SU-DHL-6 (cell line): Measurements from ENCODE around the gene C13orf46.

Source experiments
- EZH2phosphoT487 ChIP-seq: fragments of 200-600 bp; sonication (generic), shearing (Covaris generic); conservative IDR thresholded peaks from 2 replicates; pipeline ENCODE4 v1.6.1; 2018; ENCODE audit warnings: mild to moderate bottlenecking, antibody characterized with exemption, low read length, moderate library complexity, mixed read lengths
- TF ChIP-seq, protein P1 (sequence below): fragments of 200-600 bp; sonication (generic); IDR thresholded peaks from one replicate; pipeline ENCODE4 v1.5.1; 2017; ENCODE audit warnings: antibody characterized with exemption, mild to moderate bottlenecking, low read length, moderate library complexity; ENCODE audit not compliant: insufficient read depth, poor library complexity, severe bottlenecking

GRCh38 chr13:113999618-113999910 is 25.7 kb upstream of the C13orf46 start:
- TF ChIP-seq, protein P1, sequence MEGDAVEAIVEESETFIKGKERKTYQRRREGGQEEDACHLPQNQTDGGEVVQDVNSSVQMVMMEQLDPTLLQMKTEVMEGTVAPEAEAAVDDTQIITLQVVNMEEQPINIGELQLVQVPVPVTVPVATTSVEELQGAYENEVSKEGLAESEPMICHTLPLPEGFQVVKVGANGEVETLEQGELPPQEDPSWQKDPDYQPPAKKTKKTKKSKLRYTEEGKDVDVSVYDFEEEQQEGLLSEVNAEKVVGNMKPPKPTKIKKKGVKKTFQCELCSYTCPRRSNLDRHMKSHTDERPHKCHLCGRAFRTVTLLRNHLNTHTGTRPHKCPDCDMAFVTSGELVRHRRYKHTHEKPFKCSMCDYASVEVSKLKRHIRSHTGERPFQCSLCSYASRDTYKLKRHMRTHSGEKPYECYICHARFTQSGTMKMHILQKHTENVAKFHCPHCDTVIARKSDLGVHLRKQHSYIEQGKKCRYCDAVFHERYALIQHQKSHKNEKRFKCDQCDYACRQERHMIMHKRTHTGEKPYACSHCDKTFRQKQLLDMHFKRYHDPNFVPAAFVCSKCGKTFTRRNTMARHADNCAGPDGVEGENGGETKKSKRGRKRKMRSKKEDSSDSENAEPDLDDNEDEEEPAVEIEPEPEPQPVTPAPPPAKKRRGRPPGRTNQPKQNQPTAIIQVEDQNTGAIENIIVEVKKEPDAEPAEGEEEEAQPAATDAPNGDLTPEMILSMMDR = no peak
- no peak for TF ChIP-seq EZH2phosphoT487
